Left colon (tissue), 2 donors: Measurements from ENCODE around the gene SRCAP. TPM values are rescaled to one million over a fixed set of nuclear protein-coding genes. Genes with fewer than 3 reads are reported as not detected.

Source experiments
- ATAC-seq: fragments of 200-7000 bp; cut with Tn5 transposase; one replicate; pipeline ENCODE4 v1.9.1; 2020; ENCODE audit warnings: mild to moderate bottlenecking, moderate library complexity
- DNase-seq, 2 donors: peaks; one replicate each; pipeline ENCODE4 v3.0.0-alpha.2; 2020
- intact Hi-C, 2 donors: fragments of 100-400 bp; cut with DNase I in 1 of 2; cut with micrococcal nuclease in 1 of 2; formaldehyde crosslinking; loops; one replicate each; pipeline versions ENCODE4 v1.11.2 to v1.14.0; 2022; cut with DNase I, micrococcal nuclease
- total RNA-seq, 2 donors: library from RNA; stranded (reverse); fragmentation: NEBNext Ultra II Directional; extraction: Animal tissue kit (Norgen Biotek cat#: 25700); gene quantifications; one replicate each; pipeline ENCODE4 v1.2.1, GENCODE V29; 2021
- donor health status: DM: no; HTN: no; CAD: no.
- donor health status: DM: yes; HTN: yes; CAD: no.

The SRCAP gene
- total RNA-seq, 2 donors from 2014 or later = 60.6 to 68.3 TPM

- intact Hi-C loops = no loop called here
- ATAC-seq = peak; percentile 87
- DNase-seq = peak; percentile 99 to 100
Observed at GRCh38 chr16:30747799-30748633, 49.0 kb downstream of the SRCAP start, which contains the start of gene PHKG2. TSS of gene PHKG2 (plus strand) at chr16:30748425. CDS start at chr16:30748821, 396 bp downstream.

GRCh38 chr16:30748634-30749445 lies 49.9 kb downstream of the SRCAP start:
- intact Hi-C loops = no loop called here
- peak; percentile 43 for ATAC-seq
- peak; percentile 63 to 67 for DNase-seq

- no peak for ATAC-seq
- intact Hi-C loops = no loop called here
- peak in 1 of 2 donors; percentile 4 for DNase-seq
Observed at GRCh38 chr16:30750201-30750600, 51.2 kb downstream of the SRCAP start.

DNA sequence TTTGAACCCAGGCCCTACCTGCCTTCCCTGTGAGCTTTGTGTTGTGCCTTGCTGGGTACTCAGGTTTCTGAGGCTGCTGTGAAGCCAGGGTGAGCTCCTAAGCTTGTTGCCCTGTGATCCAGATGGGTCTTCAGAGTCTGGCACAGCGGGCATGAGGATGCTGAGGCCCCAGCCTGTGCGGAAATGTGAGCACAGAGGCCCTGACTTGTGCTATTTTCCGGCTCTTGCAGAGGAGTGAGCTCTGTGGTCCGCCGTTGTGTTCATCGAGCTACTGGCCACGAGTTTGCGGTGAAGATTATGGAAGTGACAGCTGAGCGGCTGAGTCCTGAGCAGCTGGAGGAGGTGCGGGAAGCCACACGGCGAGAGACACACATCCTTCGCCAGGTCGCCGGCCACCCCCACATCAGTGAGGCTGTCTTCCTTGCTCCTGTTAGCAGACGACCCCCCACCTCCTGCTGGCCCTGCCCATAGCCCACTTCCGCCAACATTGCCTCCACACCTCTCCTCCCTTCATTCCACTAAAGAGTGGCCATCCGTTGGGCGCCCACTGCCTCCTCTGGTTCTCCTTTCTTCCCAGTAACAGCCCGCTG lies 52.0 kb downstream of the SRCAP start:
- DNase-seq (peak in 1 of 2 donors; percentile 15), ATAC-seq (no peak)
- intact Hi-C loops = no loop called here

DNA sequence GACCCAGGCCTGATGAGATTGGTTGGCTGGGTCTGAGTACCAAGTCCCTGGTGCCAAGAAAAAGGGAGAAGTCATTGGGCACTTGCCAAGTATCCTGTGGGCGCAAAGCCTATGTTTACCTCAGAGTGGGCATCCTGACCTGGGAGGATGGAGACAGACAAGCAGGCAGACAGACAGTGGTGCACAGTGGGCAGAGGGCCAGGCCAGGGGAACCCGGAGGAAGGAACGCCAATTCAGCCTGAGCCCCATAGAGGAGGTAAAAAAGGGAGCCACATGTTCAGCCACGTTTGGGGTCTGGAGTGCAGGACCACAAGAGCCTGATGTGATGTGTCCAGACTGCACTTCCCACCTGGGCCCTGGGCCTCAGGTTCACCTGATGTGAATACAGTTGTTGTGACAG lies 54.6 kb downstream of the SRCAP start:
- ATAC-seq (no peak), DNase-seq (no peak)
- intact Hi-C loops = no loop called here

DNA sequence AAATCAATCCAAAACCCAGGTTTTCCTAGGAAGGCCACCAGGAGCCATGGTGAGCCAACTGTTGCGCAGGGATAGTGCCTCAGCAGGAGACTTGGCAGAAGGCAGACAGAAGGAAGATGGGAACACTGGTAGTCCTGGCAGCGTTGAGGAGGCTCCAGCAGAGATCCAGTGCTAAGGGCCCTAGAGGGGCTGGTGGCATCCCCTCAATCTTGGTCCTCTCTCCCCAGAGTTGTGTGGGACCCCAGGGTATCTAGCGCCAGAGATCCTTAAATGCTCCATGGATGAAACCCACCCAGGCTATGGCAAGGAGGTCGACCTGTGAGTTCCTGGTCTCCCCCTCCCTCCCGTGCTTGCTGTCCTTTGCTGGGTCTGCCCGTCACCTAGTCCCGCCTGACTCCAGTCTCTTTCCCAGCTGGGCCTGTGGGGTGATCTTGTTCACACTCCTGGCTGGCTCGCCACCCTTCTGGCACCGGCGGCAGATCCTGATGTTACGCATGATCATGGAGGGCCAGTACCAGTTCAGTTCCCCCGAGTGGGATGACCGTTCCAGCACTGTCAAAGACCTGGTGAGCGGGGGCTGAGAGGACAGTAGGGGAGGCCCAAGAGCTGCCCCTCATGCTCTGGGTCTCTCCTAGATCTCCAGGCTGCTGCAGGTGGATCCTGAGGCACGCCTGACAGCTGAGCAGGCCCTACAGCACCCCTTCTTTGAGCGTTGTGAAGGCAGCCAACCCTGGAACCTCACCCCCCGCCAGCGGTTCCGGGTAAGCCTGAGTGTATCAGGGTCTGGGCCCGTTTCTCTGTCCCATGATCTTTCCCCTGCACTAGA lies 57.2 kb downstream of the SRCAP start:
- DNase-seq (no peak), ATAC-seq (no peak)
- intact Hi-C loops = no loop called here

DNA sequence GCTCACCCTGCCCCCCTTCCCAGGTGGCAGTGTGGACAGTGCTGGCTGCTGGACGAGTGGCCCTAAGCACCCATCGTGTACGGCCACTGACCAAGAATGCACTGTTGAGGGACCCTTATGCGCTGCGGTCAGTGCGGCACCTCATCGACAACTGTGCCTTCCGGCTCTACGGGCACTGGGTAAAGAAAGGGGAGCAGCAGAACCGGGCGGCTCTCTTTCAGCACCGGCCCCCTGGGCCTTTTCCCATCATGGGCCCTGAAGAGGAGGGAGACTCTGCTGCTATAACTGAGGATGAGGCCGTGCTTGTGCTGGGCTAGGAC lies 57.8 kb downstream of the SRCAP start:
- intact Hi-C loops = no loop called here
- DNase-seq (no peak), ATAC-seq (no peak)

- no peak for ATAC-seq
- no peak for DNase-seq
- intact Hi-C loops = no loop called here
Observed at GRCh38 chr16:30757316-30757715, 58.3 kb downstream of the SRCAP start.

DNA sequence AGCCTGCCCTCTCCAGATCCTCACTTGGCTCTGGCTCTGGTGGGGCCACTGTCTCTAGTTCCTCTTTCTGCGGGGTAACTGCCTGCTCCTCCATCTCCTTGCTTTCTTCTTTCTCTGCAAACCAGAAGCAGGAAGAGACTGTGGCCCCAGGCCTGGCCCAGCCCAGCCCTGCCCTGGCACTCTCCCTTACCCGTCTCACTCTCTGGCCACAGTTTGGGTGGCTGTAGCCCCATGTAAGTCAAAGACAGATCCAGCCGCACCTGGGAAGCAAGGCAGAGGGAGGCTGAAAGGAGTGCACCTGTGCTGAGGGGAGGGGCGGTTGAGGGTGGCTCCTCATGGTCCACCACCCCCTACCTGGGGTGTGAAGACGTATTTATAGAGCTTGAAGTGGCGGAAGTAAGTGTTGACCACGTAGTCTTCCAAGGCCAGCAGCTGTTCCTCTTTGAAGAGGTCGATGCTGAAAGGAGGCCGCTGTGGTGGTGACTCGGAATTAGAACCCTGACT lies 60.1 kb downstream of the SRCAP start:
- no peak for DNase-seq
- ATAC-seq = no peak
- intact Hi-C loops = no loop called here

DNA sequence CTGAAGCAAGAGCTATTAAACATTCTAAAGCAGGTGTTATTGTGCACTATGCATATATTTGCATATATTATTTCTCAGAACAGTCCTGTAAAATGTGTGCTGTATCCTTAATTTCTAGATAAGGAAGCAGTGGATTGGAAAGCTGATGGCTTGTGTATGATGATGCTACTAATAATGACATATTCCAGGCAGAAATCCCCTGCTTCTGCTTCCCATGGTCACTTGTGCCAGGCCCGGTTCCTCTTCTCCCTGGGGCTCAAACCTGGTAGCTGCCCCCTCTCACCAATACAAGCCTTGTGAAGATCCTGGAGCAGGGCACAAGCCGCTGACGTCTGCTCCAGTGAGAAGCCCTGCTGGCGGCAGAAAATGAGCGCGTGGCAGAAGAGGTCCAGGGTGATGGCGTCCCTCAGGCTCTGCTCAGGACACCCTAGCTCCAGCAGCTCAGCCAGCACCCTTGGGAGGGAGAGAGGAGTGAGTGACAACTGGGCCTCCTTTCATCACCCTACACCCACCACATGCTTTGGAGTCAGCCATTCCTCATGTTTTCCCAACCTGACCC lies 61.1 kb downstream of the SRCAP start:
- DNase-seq (no peak), ATAC-seq (no peak)
- intact Hi-C loops = no loop called here

DNA sequence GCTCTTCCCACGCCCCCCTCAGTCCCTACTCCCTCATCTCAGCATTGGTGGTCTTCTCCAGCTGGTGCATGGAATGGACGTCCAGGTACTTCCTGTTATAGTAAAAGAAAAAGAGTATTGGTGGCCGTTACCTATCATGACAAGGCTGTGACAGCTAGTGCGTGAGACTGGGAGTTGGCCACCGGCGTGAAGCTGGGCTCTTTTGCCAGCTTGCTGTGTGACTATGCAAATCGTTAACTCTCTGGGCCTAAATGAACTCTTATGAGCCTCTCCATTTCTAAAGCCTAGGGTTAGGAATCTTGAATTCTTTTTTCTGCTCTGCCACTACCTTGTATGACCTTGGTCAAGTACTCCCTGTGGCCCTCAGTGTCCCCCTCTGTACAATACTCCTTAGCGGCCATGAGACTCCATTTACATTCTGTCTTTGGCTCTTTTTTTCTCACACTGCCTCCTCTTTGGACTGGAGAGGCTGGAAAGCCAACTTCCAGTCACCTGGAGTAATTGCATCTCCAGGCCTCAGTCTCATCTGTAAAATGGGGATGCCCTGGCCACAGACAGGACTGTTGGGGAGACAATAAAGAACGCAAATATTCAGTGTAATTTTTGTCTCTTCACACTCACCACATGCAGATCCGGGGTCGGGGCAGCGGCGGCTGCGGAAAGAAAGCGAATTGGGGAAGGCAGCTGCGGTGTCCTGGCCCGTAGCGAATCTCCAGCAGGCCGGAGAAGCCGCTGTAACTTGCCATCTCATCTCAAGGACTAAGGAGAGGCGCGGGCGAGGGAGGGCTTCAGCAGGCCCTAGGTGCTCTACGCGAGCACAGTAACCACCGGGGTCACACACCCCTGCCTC lies 61.8 kb downstream of the SRCAP start:
- DNase-seq = no peak
- intact Hi-C loops = no loop called here

GRCh38 chr16:30761427-30761927 lies 62.5 kb downstream of the SRCAP start:
- intact Hi-C loops = no loop called here

More for the DNA sequence above, 61.8 kb downstream of the SRCAP start:
- no peak for ATAC-seq

GRCh38 chr16:30761928-30762902 lies 63.2 kb downstream of the SRCAP start, which contains the start of the genes CFAP119 and RNF40:
TSS of gene CFAP119 (minus strand) at chr16:30762062. CDS start at chr16:30761748, 314 bp downstream.
TSS of gene RNF40 (plus strand) at chr16:30762322. CDS start at chr16:30762546, 224 bp downstream.
- DNase-seq (peak; percentile 95 to 97), ATAC-seq (peak; percentile 93)
- intact Hi-C loops = no loop called here

More at GRCh38 chr16:30761427-30761927, 62.5 kb downstream of the SRCAP start:
- peak; percentile 42 for ATAC-seq
- DNase-seq = peak in 1 of 2 donors; percentile 60

GRCh38 chr16:30762991-30763725 lies 64.2 kb downstream of the SRCAP start:
- DNase-seq = no peak
- intact Hi-C loops = no loop called here

GRCh38 chr16:30764086-30764485 lies 65.1 kb downstream of the SRCAP start:
- intact Hi-C loops = no loop called here
- DNase-seq = no peak
- no peak for ATAC-seq

More at GRCh38 chr16:30762991-30763725, 64.2 kb downstream of the SRCAP start:
- ATAC-seq = no peak
